NT2/D1 (cell line): ENCODE data around the gene EBNA1BP2.
"Not testable (repeated sequence)": the region's sequence is repeated elsewhere in the genome, so short reads cannot be mapped to it uniquely, and the experiment has no call there.

Experiments
- DNase-seq: peaks from one replicate; pipeline ENCODE4 v3.0.0-alpha.2; 2011; ENCODE audit warnings: low read depth, low spot score
- H3K27me3 ChIP-seq: 2 replicates; pipeline ENCODE4 v1.6.0; 2011; ENCODE audit warnings: mild to moderate bottlenecking; ENCODE audit not compliant: insufficient read length, insufficient read depth
- H3K36me3 ChIP-seq: 2 replicates; pipeline ENCODE4 v1.6.1; 2011; ENCODE audit warnings: mild to moderate bottlenecking, low read length, mixed read lengths; ENCODE audit not compliant: insufficient read depth, insufficient read length
- H3K4me1 ChIP-seq: 2 replicates; pipeline ENCODE4 v1.5.1; 2011; ENCODE audit not compliant: insufficient read depth, insufficient read length
- H3K4me3 ChIP-seq: 2 replicates; pipeline ENCODE4 v1.5.1; 2011; ENCODE audit warnings: low read depth; ENCODE audit not compliant: insufficient read length
- H3K9ac ChIP-seq: 2 replicates; pipeline ENCODE4 v1.6.0; 2011; ENCODE audit warnings: low read depth; ENCODE audit not compliant: insufficient read length
- H3K9me3 ChIP-seq: 2 replicates; pipeline ENCODE4 v1.5.1; 2011; ENCODE audit warnings: mild to moderate bottlenecking, low read length; ENCODE audit not compliant: insufficient read depth
- SUZ12 ChIP-seq: IDR thresholded peaks from 2 replicates; pipeline ENCODE4 v1.6.1; 2011; ENCODE audit not compliant: insufficient read length, insufficient read depth; ENCODE audit errors: extremely low read depth
- YY1 ChIP-seq: IDR thresholded peaks from 2 replicates; pipeline ENCODE4 v1.6.1; 2011; ENCODE audit not compliant: insufficient read length, insufficient read depth

EBNA1BP2 gene

GRCh38 chr1:43121256-43121900 is 50.7 kb downstream of the EBNA1BP2 start:
- DNase-seq = no peak
- TF ChIP-seq SUZ12 (no peak), YY1 (no peak)
- H3K9ac ChIP-seq = peak overlapping the region; percentile 15
- peak overlapping the region; percentile 46 for H3K4me3 ChIP-seq
- H3K9me3 ChIP-seq = peaks cover 46% of the 10 kb centered on the region
- H3K27me3 ChIP-seq = no peaks in the 10 kb centered on the region
- no peaks in the 10 kb centered on the region for H3K4me1 ChIP-seq
- no peaks in the 10 kb centered on the region for H3K36me3 ChIP-seq

- peaks cover 32% of the 10 kb centered on the region for H3K9me3 ChIP-seq
- not testable (repeated sequence) for H3K27me3 ChIP-seq, H3K36me3 ChIP-seq, H3K4me1 ChIP-seq, DNase-seq
- peak overlapping the region; percentile 46 for H3K4me3 ChIP-seq
- H3K9ac ChIP-seq = peak overlapping the region; percentile 47
Measured at GRCh38 chr1:43119928-43120586, 52.0 kb downstream of the EBNA1BP2 start.
